Breast epithelium (tissue), 4 donors: ENCODE measurements around the gene YDJC. TPM values are rescaled to one million over a fixed set of nuclear protein-coding genes. Genes with fewer than 3 reads are reported as not detected.

Experiments used
- DNase-seq, 2 donors: peaks; one replicate each; pipeline ENCODE4 v3.0.0-alpha.2; 2019; ENCODE audit warnings: low spot score in 2 of 2
- H3K27ac ChIP-seq, 2 donors: fragments of 200-600 bp; sonication (generic) in 1 of 2; one replicate each; pipeline ENCODE4 v1.5.1; 2016 to 2019; ENCODE audit warnings: mild to moderate bottlenecking in 1 of 2
- H3K27me3 ChIP-seq, 2 donors: fragments of 200-600 bp; sonication (generic) in 1 of 2; one replicate each; pipeline versions ENCODE4 v1.5.1 to v1.6.0; 2017 to 2019; ENCODE audit warnings: control low read depth in 1 of 2, mild to moderate bottlenecking in 1 of 2
- H3K36me3 ChIP-seq: fragments of 200-600 bp; one replicate; pipeline ENCODE4 v1.5.1; 2019
- H3K4me1 ChIP-seq, 2 donors: fragments of 200-600 bp; sonication (generic); one replicate each; pipeline ENCODE4 v1.5.1; 2016 to 2019; ENCODE audit warnings: control low read depth in 1 of 2
- H3K4me3 ChIP-seq, 3 donors: fragments of 200-600 bp; sonication (generic); 1 replicate in 2 of 3; 2 replicates in 1 of 3; pipeline ENCODE4 v1.5.1; 2016 to 2019; ENCODE audit warnings: mild to moderate bottlenecking in 3 of 3, moderate library complexity in 2 of 3
- H3K9me3 ChIP-seq, 2 donors: fragments of 200-600 bp; sonication (generic) in 1 of 2; one replicate each; pipeline ENCODE4 v1.5.1; 2016 to 2019; ENCODE audit warnings: control low read depth in 1 of 2
- CTCF ChIP-seq, 3 donors: fragments of 450-650 bp; IDR thresholded peaks; one replicate each; pipeline ENCODE4 v1.5.1; 2016 to 2017; ENCODE audit warnings: antibody characterized with exemption in 3 of 3, mild to moderate bottlenecking in 3 of 3, moderate library complexity in 3 of 3
- POLR2A ChIP-seq: fragments of 450-650 bp; IDR thresholded peaks from one replicate; pipeline ENCODE4 v1.6.1; 2016; ENCODE audit warnings: antibody characterized with exemption, mild to moderate bottlenecking, moderate library complexity
- POLR2AphosphoS5 ChIP-seq, 3 donors: sonication (generic); formaldehyde crosslinking; IDR thresholded peaks; one replicate each; pipeline ENCODE4 v1.6.1; 2017; ENCODE audit warnings: antibody characterized with exemption in 3 of 3
- intact Hi-C: fragments of 100-400 bp; cut with DNase I; formaldehyde crosslinking; loops from one replicate; pipeline ENCODE4 v1.15.1; 2023; ENCODE audit warnings: low total_unique reads
- total RNA-seq, 3 donors: library from RNA; depleted of rRNA; stranded (reverse); fragments of >200 nt; gene quantifications; one replicate each; pipeline ENCODE4 v1.1.0, GENCODE V29; 2016

Gene YDJC
- total RNA-seq, 3 donors from 2014 or later, result 15.4 to 33.2 (median 28.2) TPM

- Histone ChIP-seq H3K27me3 (no peaks in the 10 kb centered on the region), H3K9me3 (no peaks in the 10 kb centered on the region), H3K36me3 (no peaks in the 10 kb centered on the region), H3K4me1 (peaks cover 12 to 14% of the 10 kb centered on the region in 2 donors), H3K27ac (peak overlapping the region; percentile 36 to 46), H3K4me3 (no peak overlapping the region)
- intact Hi-C loops, result no loop called here
- no peak for DNase-seq
- no peak for TF ChIP-seq CTCF (IDR thresholded peaks at IDR 0.05)
- TF ChIP-seq POLR2A, result no peak
- TF ChIP-seq POLR2AphosphoS5 (IDR thresholded peaks at IDR 0.05), result no peak
These were observed 5.5 kb downstream of the YDJC start for GRCh38 chr22:21624120-21624879.

- no peak for DNase-seq
- H3K9me3 ChIP-seq, result no peaks in the 10 kb centered on the region
- intact Hi-C loops, result no loop called here
- no peaks in the 10 kb centered on the region for H3K27me3 ChIP-seq
- peaks cover 5 to 14% of the 10 kb centered on the region in 2 donors for H3K4me1 ChIP-seq
- no peaks in the 10 kb centered on the region for H3K36me3 ChIP-seq
- no peak overlapping the region for H3K4me3 ChIP-seq
- TF ChIP-seq POLR2A (no peak), CTCF (IDR thresholded peaks at IDR 0.05) (no peak), POLR2AphosphoS5 (IDR thresholded peaks at IDR 0.05) (no peak)
- H3K27ac ChIP-seq, result peak overlapping the region; percentile 36 to 46
These were observed 6.2 kb downstream of the YDJC start for GRCh38 chr22:21623648-21623970.

GRCh38 chr22:21622919-21623647 lies 6.7 kb downstream of the YDJC start:
- no peak for DNase-seq
- peak overlapping the region; percentile 36 to 46 for H3K27ac ChIP-seq
- peaks cover 3 to 14% of the 10 kb centered on the region in 2 donors for H3K4me1 ChIP-seq
- TF ChIP-seq CTCF (IDR thresholded peaks at IDR 0.05) (no peak), POLR2AphosphoS5 (IDR thresholded peaks at IDR 0.05) (no peak)
- H3K36me3 ChIP-seq, result no peaks in the 10 kb centered on the region
- H3K4me3 ChIP-seq, result no peak overlapping the region
- intact Hi-C loops, result no loop called here
- H3K27me3 ChIP-seq, result no peaks in the 10 kb centered on the region
- no peaks in the 10 kb centered on the region for H3K9me3 ChIP-seq

GRCh38 chr22:21622011-21622918 lies 7.6 kb downstream of the YDJC start:
- no peaks in the 10 kb centered on the region for H3K36me3 ChIP-seq
- no peaks in the 10 kb centered on the region for H3K9me3 ChIP-seq
- intact Hi-C loops, result no loop called here
- DNase-seq, result no peak
- H3K27me3 ChIP-seq, result no peaks in the 10 kb centered on the region
- H3K27ac ChIP-seq, result no peak overlapping the region
- H3K4me1 ChIP-seq, result peaks cover 3 to 14% of the 10 kb centered on the region in 2 donors
- no peak overlapping the region for H3K4me3 ChIP-seq
- no peak for TF ChIP-seq POLR2A
- TF ChIP-seq POLR2AphosphoS5 (IDR thresholded peaks at IDR 0.05), result no peak
- no peak for TF ChIP-seq CTCF (IDR thresholded peaks at IDR 0.05)
